Glutamatergic neuron (in vitro differentiated cells): ENCODE data around the gene CXCL1. TPM values are rescaled to one million over a fixed set of nuclear protein-coding genes. Genes with fewer than 3 reads are reported as not detected.

Experiments used
- DNase-seq: peaks from one replicate; pipeline ENCODE4 v3.0.0; 2022
- H3K27ac Mint-ChIP-seq: one replicate; pipeline ENCODE4 v1.8.0; 2020; ENCODE audit warnings: mild to moderate bottlenecking, mixed read lengths, inconsistent platforms; ENCODE audit not compliant: unreplicated experiment
- H3K27me3 Mint-ChIP-seq: one replicate; pipeline ENCODE4 v1.8.0; 2020; ENCODE audit warnings: mild to moderate bottlenecking, moderate library complexity, mixed read lengths, inconsistent platforms; ENCODE audit not compliant: unreplicated experiment
- H3K36me3 Mint-ChIP-seq: one replicate; pipeline ENCODE4 v1.8.0; 2020; ENCODE audit warnings: mild to moderate bottlenecking, mixed read lengths, inconsistent platforms; ENCODE audit not compliant: unreplicated experiment
- H3K4me1 Mint-ChIP-seq: one replicate; pipeline ENCODE4 v1.8.0; 2020; ENCODE audit warnings: mild to moderate bottlenecking, low read depth, mixed read lengths, inconsistent platforms; ENCODE audit not compliant: unreplicated experiment
- H3K4me3 Mint-ChIP-seq: one replicate; pipeline ENCODE4 v1.8.0; 2020; ENCODE audit warnings: mild to moderate bottlenecking, mixed read lengths, inconsistent platforms; ENCODE audit not compliant: unreplicated experiment
- H3K9me3 Mint-ChIP-seq: one replicate; pipeline ENCODE4 v1.8.0; 2020; ENCODE audit warnings: mild to moderate bottlenecking, moderate library complexity, mixed read lengths, inconsistent platforms; ENCODE audit not compliant: unreplicated experiment
- CTCF ChIP-seq: fragments of 200-600 bp; sonication (generic); IDR thresholded peaks from one replicate; pipeline ENCODE4 v1.5.0; 2021; ENCODE audit not compliant: partially characterized antibody, unreplicated experiment
- total RNA-seq: library from RNA; stranded (reverse); fragmentation: NEBNext Ultra II Directional; extraction: Animal tissue kit (Norgen Biotek cat#: 25700); gene quantifications from one replicate; pipeline ENCODE4 v1.2.1, GENCODE V29; 2021; ENCODE audit not compliant: unreplicated experiment

CXCL1 gene
- total RNA-seq, 1 donor from 2014 or later: not detected

- H3K4me1 Mint-ChIP-seq: no peaks in the 10 kb centered on the region
- H3K27me3 Mint-ChIP-seq: no peaks in the 10 kb centered on the region
- H3K4me3 Mint-ChIP-seq: no peak overlapping the region
- H3K36me3 Mint-ChIP-seq: no peaks in the 10 kb centered on the region
- DNase-seq: no peak
- H3K9me3 Mint-ChIP-seq: no peaks in the 10 kb centered on the region
- H3K27ac Mint-ChIP-seq: no peak overlapping the region
- TF ChIP-seq CTCF: no peak
Measured at GRCh38 chr4:73892966-73893365, 23.8 kb downstream of the CXCL1 start.

- H3K27me3 Mint-ChIP-seq: no peaks in the 10 kb centered on the region
- no peak for TF ChIP-seq CTCF
- H3K4me3 Mint-ChIP-seq: no peak overlapping the region
- no peak overlapping the region for H3K27ac Mint-ChIP-seq
- H3K4me1 Mint-ChIP-seq: no peaks in the 10 kb centered on the region
- no peak for DNase-seq
- no peaks in the 10 kb centered on the region for H3K9me3 Mint-ChIP-seq
- no peaks in the 10 kb centered on the region for H3K36me3 Mint-ChIP-seq
Measured at GRCh38 chr4:73894001-73894400, 24.8 kb downstream of the CXCL1 start.

- no peaks in the 10 kb centered on the region for H3K27me3 Mint-ChIP-seq
- H3K27ac Mint-ChIP-seq: no peak overlapping the region
- H3K36me3 Mint-ChIP-seq: no peaks in the 10 kb centered on the region
- H3K9me3 Mint-ChIP-seq: no peaks in the 10 kb centered on the region
- no peaks in the 10 kb centered on the region for H3K4me1 Mint-ChIP-seq
- no peak for DNase-seq
- no peak for TF ChIP-seq CTCF
- H3K4me3 Mint-ChIP-seq: no peak overlapping the region
Measured at GRCh38 chr4:73895201-73896175, 26.3 kb downstream of the CXCL1 start.

GRCh38 chr4:73896416-73896815, 27.2 kb downstream of the CXCL1 start:
- Mint-ChIP-seq H3K9me3 (no peaks in the 10 kb centered on the region), H3K36me3 (no peaks in the 10 kb centered on the region), H3K27me3 (no peaks in the 10 kb centered on the region), H3K4me1 (no peaks in the 10 kb centered on the region), H3K27ac (no peak overlapping the region), H3K4me3 (no peak overlapping the region)
- no peak for TF ChIP-seq CTCF
- DNase-seq: no peak
